Activated T-cell treated with anti-CD3 and anti-CD28 coated beads, Interleukin-2, amount 50 U/mL, for 4 hours (primary cell): ENCODE measurements around the gene TMC8. TPM values are rescaled to one million over a fixed set of nuclear protein-coding genes. Genes with fewer than 3 reads are reported as not detected.
A peak's percentile ranks its signal among the peaks of the same experiment; 100 is the strongest.
"Not testable (repeated sequence)": the region's sequence is repeated elsewhere in the genome, so short reads cannot be mapped to it uniquely, and the experiment has no call there.

Experiments
- ATAC-seq, 2 donors: fragments of 200-7000 bp; cut with Tn5 transposase; one replicate each; pipeline ENCODE4 v1.10.0; 2021
- DNase-seq: peaks from one replicate; pipeline ENCODE4 v3.0.0-alpha.2; 2020
- H3K27me3 Mint-ChIP-seq: one replicate; pipeline ENCODE4 v1.8.0; 2021; ENCODE audit warnings: low read depth, mixed read lengths
- H3K36me3 Mint-ChIP-seq: one replicate; pipeline ENCODE4 v1.8.0; 2022; ENCODE audit warnings: mixed read lengths; ENCODE audit not compliant: insufficient read depth
- H3K4me1 Mint-ChIP-seq: one replicate; pipeline ENCODE4 v1.8.0; 2021; ENCODE audit warnings: low read depth, mixed read lengths
- H3K4me3 Mint-ChIP-seq: one replicate; pipeline ENCODE4 v1.8.0; 2021; ENCODE audit warnings: mild to moderate bottlenecking, moderate library complexity, mixed read lengths
- H3K9me3 Mint-ChIP-seq: one replicate; pipeline ENCODE4 v1.8.0; 2021; ENCODE audit warnings: mixed read lengths
- total RNA-seq, 3 donors: library from RNA; stranded (reverse); gene quantifications; one replicate each; pipeline ENCODE4 v1.2.1, GENCODE V29; 2021

Gene TMC8
- total RNA-seq, 3 donors from 2014 or later: 46.9 to 69.4 (median 61.7) TPM

- no peak for DNase-seq
- Mint-ChIP-seq H3K4me1 (peaks cover 4% of the 10 kb centered on the region), H3K9me3 (no peaks in the 10 kb centered on the region), H3K36me3 (no peaks in the 10 kb centered on the region), H3K27me3 (no peaks in the 10 kb centered on the region), H3K4me3 (no peak overlapping the region)
- ATAC-seq: no peak
Measured at GRCh38 chr17:78164748-78165607, 34.4 kb downstream of the TMC8 start.

GRCh38 chr17:78166416-78166815, 35.8 kb downstream of the TMC8 start:
- Mint-ChIP-seq H3K9me3 (no peaks in the 10 kb centered on the region), H3K4me1 (peaks cover 16% of the 10 kb centered on the region), H3K36me3 (no peaks in the 10 kb centered on the region), H3K4me3 (no peak overlapping the region), H3K27me3 (no peaks in the 10 kb centered on the region)
- DNase-seq (no peak), ATAC-seq (no peak)

GRCh38 chr17:78168242-78168902, 37.8 kb downstream of the TMC8 start, which contains the start of gene SYNGR2:
SYNGR2 (plus strand) TSS chr17:78168581; CDS start chr17:78168617, 36 bp downstream.
- DNase-seq (peak; percentile 83), ATAC-seq (peak; percentile 93)
- H3K27me3 Mint-ChIP-seq: no peaks in the 10 kb centered on the region
- peaks cover 35% of the 10 kb centered on the region for H3K4me1 Mint-ChIP-seq
- H3K9me3 Mint-ChIP-seq: no peaks in the 10 kb centered on the region
- peaks cover 6% of the 10 kb centered on the region for H3K36me3 Mint-ChIP-seq
- peak within 1 kb of the TSS; percentile 78 for H3K4me3 Mint-ChIP-seq

- H3K4me1 Mint-ChIP-seq: peaks cover 42% of the 10 kb centered on the region
- H3K27me3 Mint-ChIP-seq: no peaks in the 10 kb centered on the region
- H3K9me3 Mint-ChIP-seq: no peaks in the 10 kb centered on the region
- ATAC-seq: peak; percentile 58 to 59
- peaks cover 14% of the 10 kb centered on the region for H3K36me3 Mint-ChIP-seq
- peak; percentile 61 for DNase-seq
- peak overlapping the region; percentile 78 for H3K4me3 Mint-ChIP-seq
Measured at GRCh38 chr17:78168903-78169793, 38.6 kb downstream of the TMC8 start.

- Mint-ChIP-seq H3K4me1 (peaks cover 49% of the 10 kb centered on the region), H3K36me3 (peaks cover 14% of the 10 kb centered on the region), H3K27me3 (no peaks in the 10 kb centered on the region), H3K9me3 (no peaks in the 10 kb centered on the region), H3K4me3 (peak overlapping the region; percentile 78)
- ATAC-seq: no peak
- DNase-seq: no peak
Measured at GRCh38 chr17:78170692-78171590, 40.4 kb downstream of the TMC8 start.

- peaks cover 55% of the 10 kb centered on the region for H3K4me1 Mint-ChIP-seq
- H3K36me3 Mint-ChIP-seq: peaks cover 14% of the 10 kb centered on the region
- not testable (repeated sequence) for DNase-seq, H3K9me3 Mint-ChIP-seq, ATAC-seq, H3K4me3 Mint-ChIP-seq, H3K27me3 Mint-ChIP-seq
Measured at GRCh38 chr17:78171591-78172248, 41.1 kb downstream of the TMC8 start.

- H3K4me1 Mint-ChIP-seq: peaks cover 58% of the 10 kb centered on the region
- no peaks in the 10 kb centered on the region for H3K27me3 Mint-ChIP-seq
- ATAC-seq (no peak), DNase-seq (no peak)
- no peak overlapping the region for H3K4me3 Mint-ChIP-seq
- peaks cover 14% of the 10 kb centered on the region for H3K36me3 Mint-ChIP-seq
- no peaks in the 10 kb centered on the region for H3K9me3 Mint-ChIP-seq
Measured at GRCh38 chr17:78172249-78173051, 41.9 kb downstream of the TMC8 start.

- Mint-ChIP-seq H3K4me3 (no peak overlapping the region), H3K4me1 (peaks cover 56% of the 10 kb centered on the region), H3K9me3 (no peaks in the 10 kb centered on the region), H3K27me3 (no peaks in the 10 kb centered on the region), H3K36me3 (peaks cover 14% of the 10 kb centered on the region)
- DNase-seq (no peak), ATAC-seq (peak in 1 of 2 donors; percentile 19)
Measured at GRCh38 chr17:78173097-78173715, 42.6 kb downstream of the TMC8 start.

GRCh38 chr17:78174346-78174869, 43.8 kb downstream of the TMC8 start:
- Mint-ChIP-seq H3K36me3 (peaks cover 14% of the 10 kb centered on the region), H3K4me1 (peaks cover 56% of the 10 kb centered on the region), H3K9me3 (no peaks in the 10 kb centered on the region), H3K27me3 (no peaks in the 10 kb centered on the region), H3K4me3 (no peak overlapping the region)
- DNase-seq (no peak), ATAC-seq (no peak)

- Mint-ChIP-seq H3K4me1 (peaks cover 56% of the 10 kb centered on the region), H3K36me3 (peaks cover 14% of the 10 kb centered on the region), H3K4me3 (no peak overlapping the region), H3K27me3 (no peaks in the 10 kb centered on the region), H3K9me3 (no peaks in the 10 kb centered on the region)
- ATAC-seq: no peak
- DNase-seq: no peak
Measured at GRCh38 chr17:78174870-78175642, 44.5 kb downstream of the TMC8 start.

GRCh38 chr17:78175643-78175981, 45.0 kb downstream of the TMC8 start:
- no peaks in the 10 kb centered on the region for H3K27me3 Mint-ChIP-seq
- H3K9me3 Mint-ChIP-seq: no peaks in the 10 kb centered on the region
- no peak for DNase-seq
- peaks cover 14% of the 10 kb centered on the region for H3K36me3 Mint-ChIP-seq
- H3K4me3 Mint-ChIP-seq: no peak overlapping the region
- ATAC-seq: no peak
- H3K4me1 Mint-ChIP-seq: peaks cover 56% of the 10 kb centered on the region
